B cell (primary cell): ENCODE measurements around the gene LIN7A. TPM values are rescaled to one million over a fixed set of nuclear protein-coding genes. Genes with fewer than 3 reads are reported as not detected.

Source experiments
- ATAC-seq: fragments of 200-7000 bp; cut with Tn5 transposase; one replicate; pipeline ENCODE4 v1.10.0; 2021; ENCODE audit warnings: low read depth, mild to moderate bottlenecking, moderate number of reproducible peaks, moderate library complexity
- CTCF ChIA-PET: fragments of 350-600 bp; sonication (Branson Sonifier 250); formaldehyde crosslinking; loops from one replicate; lab custom pipeline; 2021; ENCODE audit warnings: antibody characterized with exemption, inconsistent platforms; lab: Charles Lee
- POLR2A ChIA-PET: fragments of 350-600 bp; sonication (Branson Sonifier 250); formaldehyde crosslinking; loops from one replicate; lab custom pipeline; 2021; ENCODE audit warnings: antibody characterized with exemption; lab: Charles Lee
- DNase-seq: peaks from one replicate; pipeline ENCODE4 v3.0.0; 2013
- H2AFZ ChIP-seq: 2 replicates; pipeline ENCODE4 v1.6.1; 2012; ENCODE audit warnings: mild to moderate bottlenecking, low read depth, low read length; ENCODE audit not compliant: insufficient read depth, poor library complexity, severe bottlenecking
- H3K27ac ChIP-seq, 2 donors: 1 replicate in 1 of 2; 2 replicates in 1 of 2; pipeline ENCODE4 v1.5.1; 2012 to 2013; ENCODE audit warnings: low read length in 2 of 2, mild to moderate bottlenecking in 2 of 2, moderate library complexity in 1 of 2
- H3K27me3 ChIP-seq, 4 experiments: fragments of 200-600 bp in 1 of 4; sonication (generic) in 1 of 4; replicated peaks in 1 of 4; 1 replicate in 2 of 4; 2 replicates in 2 of 4; pipeline versions ENCODE4 v1.6.1 to v1.7.0; 2013 to 2016; ENCODE audit warnings: low read length in 3 of 4, mild to moderate bottlenecking in 2 of 4, mixed read lengths in 1 of 4, moderate library complexity in 1 of 4; ENCODE audit not compliant: insufficient read depth in 4 of 4, control insufficient read depth in 3 of 4; ENCODE audit errors: control extremely low read depth in 1 of 4
- H3K36me3 ChIP-seq, 2 experiments: replicated peaks in 1 of 2; 1 replicate in 1 of 2; 2 replicates in 1 of 2; pipeline versions ENCODE4 v1.6.1 to v1.7.1; 2013; ENCODE audit warnings: low read length in 1 of 2; ENCODE audit not compliant: insufficient read depth in 2 of 2, control insufficient read depth in 1 of 2; ENCODE audit errors: control extremely low read depth in 1 of 2, extremely low read depth in 1 of 2
- H3K4me1 ChIP-seq, 2 donors: fragments of 200-600 bp in 1 of 2; sonication (generic) in 1 of 2; 1 replicate in 1 of 2; 2 replicates in 1 of 2; pipeline versions ENCODE4 v1.5.1 to v1.6.1; 2013 to 2017; ENCODE audit warnings: low read length in 2 of 2; ENCODE audit not compliant: control insufficient read depth in 2 of 2, insufficient read depth in 2 of 2
- H3K4me2 ChIP-seq: replicated peaks from 2 replicates; pipeline ENCODE3; 2012; ENCODE audit warnings: mild to moderate bottlenecking, low read depth, low read length; ENCODE audit not compliant: poor library complexity, severe bottlenecking
- H3K4me3 ChIP-seq, 5 experiments: fragments of 200-600 bp in 1 of 5; sonication (generic) in 1 of 5; 1 replicate in 3 of 5; 2 replicates in 2 of 5; pipeline versions ENCODE4 v1.5.1 to v1.7.0; 2011 to 2016; ENCODE audit warnings: low read length in 4 of 5, mild to moderate bottlenecking in 4 of 5, low read depth in 2 of 5, control low read depth in 1 of 5, moderate library complexity in 1 of 5; ENCODE audit not compliant: insufficient read depth in 1 of 5; ENCODE audit errors: control extremely low read depth in 1 of 5, extremely low read depth in 1 of 5
- H3K79me2 ChIP-seq: fragments of 200-600 bp; sonication (generic); one replicate; pipeline ENCODE4 v1.6.0; 2016; ENCODE audit warnings: low read length; ENCODE audit not compliant: control insufficient read depth, insufficient read depth
- H3K9ac ChIP-seq: fragments of 200-600 bp; sonication (generic); 2 replicates; pipeline ENCODE4 v1.6.1; 2017; ENCODE audit warnings: mild to moderate bottlenecking, low read length, moderate library complexity
- H3K9me3 ChIP-seq, 3 donors: one replicate each; pipeline versions ENCODE4 v1.6.1 to v1.7.1; 2013; ENCODE audit warnings: low read length in 2 of 3; ENCODE audit not compliant: control insufficient read depth in 2 of 3, insufficient read depth in 1 of 3; ENCODE audit errors: control extremely low read depth in 1 of 3
- H4K20me1 ChIP-seq: 2 replicates; pipeline ENCODE4 v1.6.0; 2012; ENCODE audit warnings: mild to moderate bottlenecking, low read length; ENCODE audit not compliant: insufficient read depth, control insufficient read depth, poor library complexity, severe bottlenecking
- H3K27ac Mint-ChIP-seq: one replicate; pipeline ENCODE4 v1.8.0; 2021; ENCODE audit warnings: mixed read lengths
- H3K27me3 Mint-ChIP-seq: one replicate; pipeline ENCODE4 v1.8.0; 2021; ENCODE audit warnings: mixed read lengths
- H3K4me1 Mint-ChIP-seq: one replicate; pipeline ENCODE4 v1.8.0; 2021; ENCODE audit warnings: mixed read lengths
- H3K4me3 Mint-ChIP-seq: one replicate; pipeline ENCODE4 v1.8.0; 2021; ENCODE audit warnings: mixed read lengths
- H3K9me3 Mint-ChIP-seq: one replicate; pipeline ENCODE4 v1.8.0; 2022; ENCODE audit warnings: mixed read lengths; ENCODE audit not compliant: insufficient read depth
- EZH2 ChIP-seq: IDR thresholded peaks from 2 replicates; pipeline ENCODE4 v1.6.1; 2012; ENCODE audit warnings: borderline replicate concordance, low read depth, mild to moderate bottlenecking, moderate library complexity, low read length; ENCODE audit not compliant: insufficient read depth, poor library complexity, severe bottlenecking
- WGBS: methylation state at CpG from one replicate; pipeline ENCODE4 v1.1.5; 2013; ENCODE audit warnings: missing lambda C conversion rate; ENCODE audit not compliant: insufficient coverage; 5-methylcytosine and 5-hydroxymethylcytosine counted together
- intact Hi-C: fragments of 100-400 bp; cut with micrococcal nuclease; formaldehyde crosslinking; loops from one replicate; pipeline ENCODE4 v1.10.0; 2022
- polyA plus RNA-seq: library from polyadenylated mRNA; depleted of rRNA; stranded (reverse); fragments of >200 nt; gene quantifications from 2 replicates; pipeline ENCODE4 v1.2.3, GENCODE V29; 2012
- total RNA-seq, 2 donors: library from RNA; stranded (reverse); fragments of 120-200 nt in 1 of 2; gene quantifications; 1 replicate in 1 of 2; 2 replicates in 1 of 2; pipeline versions ENCODE4 v1.2.3 to v1.2.4, GENCODE V29; 2013 to 2022
- TF ChIP-seq, protein P1 (sequence below): fragments of 200-600 bp; IDR thresholded peaks from one replicate; pipeline ENCODE4 v1.8.0; 2022; ENCODE audit warnings: antibody characterized with exemption, mild to moderate bottlenecking

LIN7A gene
- total and polyA plus RNA-seq, 2 donors (not counting 1 experiment from before 2014, with no cell fraction given), result 0.10 TPM; not detected in 1

DNA sequence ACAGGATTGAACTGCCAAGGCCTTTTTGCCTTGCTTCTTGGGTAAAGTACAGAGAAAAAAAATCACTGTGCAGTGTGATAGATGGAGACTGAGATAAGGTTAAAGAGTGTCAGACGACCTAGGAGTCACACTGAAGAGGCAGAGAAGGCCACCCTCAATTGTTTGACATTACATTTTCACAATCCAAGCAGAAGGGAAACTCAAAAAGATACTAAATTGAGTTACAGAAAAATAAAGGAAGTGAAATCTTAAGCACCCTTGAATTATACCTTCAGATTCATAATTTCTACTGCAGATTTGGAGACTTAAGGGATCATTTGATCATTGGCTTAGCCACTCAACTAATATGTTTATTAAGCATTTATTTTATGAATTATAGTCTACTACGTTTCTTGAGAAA is 123.9 kb downstream of the LIN7A start:
- TF ChIP-seq EZH2, result no peak
- TF ChIP-seq, protein P1, sequence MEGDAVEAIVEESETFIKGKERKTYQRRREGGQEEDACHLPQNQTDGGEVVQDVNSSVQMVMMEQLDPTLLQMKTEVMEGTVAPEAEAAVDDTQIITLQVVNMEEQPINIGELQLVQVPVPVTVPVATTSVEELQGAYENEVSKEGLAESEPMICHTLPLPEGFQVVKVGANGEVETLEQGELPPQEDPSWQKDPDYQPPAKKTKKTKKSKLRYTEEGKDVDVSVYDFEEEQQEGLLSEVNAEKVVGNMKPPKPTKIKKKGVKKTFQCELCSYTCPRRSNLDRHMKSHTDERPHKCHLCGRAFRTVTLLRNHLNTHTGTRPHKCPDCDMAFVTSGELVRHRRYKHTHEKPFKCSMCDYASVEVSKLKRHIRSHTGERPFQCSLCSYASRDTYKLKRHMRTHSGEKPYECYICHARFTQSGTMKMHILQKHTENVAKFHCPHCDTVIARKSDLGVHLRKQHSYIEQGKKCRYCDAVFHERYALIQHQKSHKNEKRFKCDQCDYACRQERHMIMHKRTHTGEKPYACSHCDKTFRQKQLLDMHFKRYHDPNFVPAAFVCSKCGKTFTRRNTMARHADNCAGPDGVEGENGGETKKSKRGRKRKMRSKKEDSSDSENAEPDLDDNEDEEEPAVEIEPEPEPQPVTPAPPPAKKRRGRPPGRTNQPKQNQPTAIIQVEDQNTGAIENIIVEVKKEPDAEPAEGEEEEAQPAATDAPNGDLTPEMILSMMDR, result no peak
- Histone ChIP-seq H3K9me3 (no peaks in the 10 kb centered on the region), H4K20me1 (no peaks in the 10 kb centered on the region), H3K4me2 (no peak overlapping the region), H3K4me1 (no peaks in the 10 kb centered on the region), H3K36me3 (no peaks in the 10 kb centered on the region), H2AFZ (no peak overlapping the region), H3K9ac (no peak overlapping the region), H3K27ac (no peak overlapping the region), H3K27me3 (no peaks in the 10 kb centered on the region), H3K4me3 (no peak overlapping the region), H3K79me2 (no peaks in the 10 kb centered on the region)
- Mint-ChIP-seq H3K27me3 (no peaks in the 10 kb centered on the region), H3K4me1 (no peaks in the 10 kb centered on the region), H3K27ac (no peak overlapping the region), H3K4me3 (no peak overlapping the region), H3K9me3 (no peaks in the 10 kb centered on the region)
- intact Hi-C loops, result no loop called here
- ChIA-PET POLR2A (no interaction called here), CTCF (no interaction called here)
- WGBS, result no CpG with 5 or more reads among the region's 2 CpGs
- ATAC-seq (no peak), DNase-seq (no peak)

DNA sequence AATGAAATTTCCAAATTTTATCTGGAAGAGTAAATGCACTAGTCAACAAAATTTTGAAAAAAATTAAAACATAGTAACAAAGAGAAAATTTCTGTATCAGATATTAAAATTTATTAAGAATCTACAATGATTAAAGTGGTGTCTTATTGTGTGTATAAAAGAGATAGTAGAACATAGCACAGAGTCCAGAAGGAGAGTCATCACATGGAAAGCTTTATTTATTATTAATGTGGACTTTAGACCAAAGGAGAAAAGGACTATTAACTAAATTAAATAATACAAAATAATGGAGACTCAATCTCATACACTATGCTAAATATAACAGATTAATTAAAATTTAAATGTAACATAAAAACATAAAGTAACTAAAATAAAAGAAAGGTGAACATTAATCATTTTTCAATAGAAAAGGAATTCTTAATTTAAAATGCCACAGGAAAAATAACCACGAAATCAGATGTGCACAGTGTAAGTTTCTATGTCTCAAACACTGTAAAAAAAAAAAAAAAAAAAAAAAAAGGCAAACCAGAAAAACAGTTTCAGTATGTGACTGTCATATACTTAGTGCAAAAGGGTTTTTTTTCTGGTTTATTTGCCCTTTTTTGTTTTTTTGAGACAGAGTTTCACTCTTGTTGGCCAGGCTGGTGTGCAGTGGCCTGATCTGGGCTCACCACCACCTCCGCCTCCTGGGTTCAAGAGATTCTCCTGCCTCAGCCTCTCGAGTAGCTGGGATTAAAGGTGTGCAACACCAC is 125.6 kb downstream of the LIN7A start:
- H3K4me1 ChIP-seq, result no peaks in the 10 kb centered on the region
- intact Hi-C loops, result no loop called here
- CTCF ChIA-PET, result no interaction called here
- H3K27me3 ChIP-seq, result no peaks in the 10 kb centered on the region
- Mint-ChIP-seq H3K27me3 (no peaks in the 10 kb centered on the region), H3K27ac (no peak overlapping the region), H3K9me3 (no peaks in the 10 kb centered on the region), H3K4me3 (no peak overlapping the region), H3K4me1 (no peaks in the 10 kb centered on the region)
- H3K9me3 ChIP-seq, result no peaks in the 10 kb centered on the region
- ATAC-seq (no peak), DNase-seq (no peak)
- H3K9ac ChIP-seq, result no peak overlapping the region
- no peak overlapping the region for H2AFZ ChIP-seq
- H3K4me3 ChIP-seq, result no peak overlapping the region
- 100% methylated on average over 2 of the region's 3 CpGs for WGBS
- H3K79me2 ChIP-seq, result no peaks in the 10 kb centered on the region
- H3K27ac ChIP-seq, result no peak overlapping the region
- no peaks in the 10 kb centered on the region for H3K36me3 ChIP-seq
- POLR2A ChIA-PET, result no interaction called here
- TF ChIP-seq EZH2, result no peak
- TF ChIP-seq, protein P1, result no peak
- H3K4me2 ChIP-seq, result no peak overlapping the region
- H4K20me1 ChIP-seq, result no peaks in the 10 kb centered on the region
